HG02623 (cell line): ENCODE results near the gene SLC1A5.

ENCODE experiments used
- ATAC-seq: cut with Tn5 transposase; IDR thresholded peaks from one replicate; pipeline ENCODE4 v1.9.1; 2021; ENCODE audit warnings: moderate library complexity; ENCODE audit not compliant: unreplicated experiment

Gene SLC1A5

GRCh38 chr19:46745030-46745429 is 43.4 kb downstream of the SLC1A5 start:
- ATAC-seq = no peak

DNA sequence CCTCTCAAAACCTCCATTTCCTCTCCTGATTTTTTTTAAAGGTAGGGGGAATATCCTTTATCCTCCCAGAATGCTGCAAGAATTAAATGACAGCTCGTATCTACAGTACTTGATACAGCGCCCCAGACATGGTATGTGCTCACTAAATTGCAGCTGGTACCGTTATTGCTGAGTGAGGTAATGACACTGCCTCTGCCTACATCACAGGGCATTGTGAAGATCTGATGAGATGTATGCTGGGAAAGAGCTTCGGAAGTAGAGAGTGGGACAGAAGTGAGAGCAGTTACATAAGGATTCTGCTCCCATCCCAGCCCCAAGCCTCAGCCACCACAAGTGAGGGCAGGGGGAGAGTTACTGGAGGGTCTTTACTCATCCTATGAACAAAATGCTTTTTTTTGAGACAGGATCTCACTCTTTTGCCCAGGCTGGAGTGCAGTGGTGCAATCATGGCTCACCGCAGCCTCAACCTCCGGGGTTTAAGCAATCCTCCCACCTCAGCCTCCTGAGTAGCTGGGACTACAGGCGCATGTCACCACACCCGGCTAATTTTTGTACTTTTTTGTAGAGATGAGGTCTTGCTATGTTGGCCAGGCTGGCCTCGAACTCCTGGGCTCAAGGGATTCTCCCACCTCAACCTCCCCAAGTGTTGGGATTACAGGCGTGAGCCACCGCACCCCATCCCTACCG is 44.2 kb downstream of the SLC1A5 start:
- no peak for ATAC-seq

DNA sequence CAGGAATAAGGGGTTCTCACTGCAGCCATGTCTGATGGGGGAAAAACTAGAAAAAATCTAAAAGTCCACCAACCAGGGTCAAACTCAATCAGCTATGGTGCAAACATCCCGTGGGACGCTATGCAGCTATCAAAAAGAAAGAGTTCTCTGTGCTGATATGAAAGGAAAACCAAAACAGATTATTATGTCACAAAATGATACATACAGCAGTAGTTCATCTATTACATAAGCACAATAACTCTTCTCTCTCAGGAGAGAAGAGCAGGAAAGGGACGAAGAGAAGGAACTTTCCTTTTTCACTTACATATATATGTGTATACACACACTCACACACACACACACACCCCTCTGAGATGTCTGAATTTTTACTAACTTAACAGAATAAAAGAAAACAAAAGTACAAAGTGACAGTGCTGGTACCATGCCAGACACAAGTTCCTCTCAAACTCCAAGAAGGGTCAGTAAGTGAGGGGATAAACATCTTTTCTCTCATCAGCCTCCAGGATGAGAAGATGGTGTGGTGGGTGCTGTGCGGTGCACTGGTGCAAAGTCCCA is 45.4 kb downstream of the SLC1A5 start:
- no peak for ATAC-seq

DNA sequence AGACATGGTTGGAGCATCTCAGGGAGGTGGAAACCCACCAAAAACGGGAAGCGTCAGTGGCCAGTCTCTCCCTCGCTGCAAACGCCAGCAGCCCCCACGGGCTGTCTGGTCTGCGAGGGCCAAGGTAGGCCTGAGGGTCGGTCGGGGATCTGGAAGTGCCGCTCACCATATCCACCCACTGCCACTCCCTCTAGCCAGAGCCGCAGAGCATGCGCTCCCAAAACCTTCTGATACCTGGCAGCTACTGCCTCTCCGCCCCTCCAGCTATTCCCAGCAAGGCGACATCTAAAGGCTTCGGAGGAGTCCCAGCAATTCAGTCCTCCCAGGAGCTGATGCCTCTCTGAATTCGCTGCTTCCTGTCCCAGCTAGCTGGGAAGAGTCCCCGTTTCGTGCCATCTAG is 46.9 kb downstream of the SLC1A5 start:
- ATAC-seq = no peak

GRCh38 chr19:46739290-46739771 is 49.1 kb downstream of the SLC1A5 start:
- no peak for ATAC-seq

GRCh38 chr19:46737761-46738171 is 50.6 kb downstream of the SLC1A5 start:
- ATAC-seq = no peak

GRCh38 chr19:46737298-46737654 is 51.1 kb downstream of the SLC1A5 start:
- ATAC-seq = no peak

DNA sequence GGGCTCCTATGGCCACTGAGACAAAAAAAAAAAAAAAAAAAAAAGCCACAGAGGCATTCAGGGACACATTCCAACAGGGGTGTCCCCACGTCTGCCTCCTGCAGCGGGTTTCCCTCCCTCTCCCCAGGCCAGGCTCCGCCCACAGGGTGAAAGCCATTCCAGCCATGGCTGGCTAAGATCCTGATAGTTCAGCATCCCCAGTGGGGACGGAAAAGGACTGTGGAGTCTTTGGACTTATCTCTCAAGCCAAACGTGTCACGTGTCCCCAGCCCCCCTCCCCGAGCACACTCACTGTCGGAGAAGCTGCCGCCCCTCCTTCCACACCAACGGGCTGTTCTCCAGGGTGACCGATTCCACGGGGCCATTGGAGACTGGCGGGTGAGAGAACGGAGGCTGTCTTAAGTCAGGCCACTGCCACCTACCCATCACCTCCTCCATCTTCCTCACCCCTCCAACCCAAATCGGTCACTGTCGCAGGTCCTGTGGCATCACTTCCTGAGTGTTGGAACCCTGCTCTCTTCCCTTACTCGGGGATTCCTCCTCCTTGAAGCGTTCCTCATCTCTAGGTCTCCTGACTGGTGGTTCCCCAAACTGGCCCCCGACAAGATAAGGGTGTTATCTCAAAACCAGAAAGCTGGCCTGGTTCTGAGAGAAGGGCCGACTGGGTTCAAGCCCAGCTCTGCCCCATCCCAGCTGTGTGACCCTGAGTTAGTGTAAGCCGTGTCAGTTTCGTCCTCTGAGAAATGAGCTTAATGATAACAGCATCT is 51.7 kb downstream of the SLC1A5 start:
- ATAC-seq = no peak

GRCh38 chr19:46733690-46734292 is 54.6 kb downstream of the SLC1A5 start:
- ATAC-seq = no peak

GRCh38 chr19:46732966-46733689 is 55.3 kb downstream of the SLC1A5 start:
- no peak for ATAC-seq

DNA sequence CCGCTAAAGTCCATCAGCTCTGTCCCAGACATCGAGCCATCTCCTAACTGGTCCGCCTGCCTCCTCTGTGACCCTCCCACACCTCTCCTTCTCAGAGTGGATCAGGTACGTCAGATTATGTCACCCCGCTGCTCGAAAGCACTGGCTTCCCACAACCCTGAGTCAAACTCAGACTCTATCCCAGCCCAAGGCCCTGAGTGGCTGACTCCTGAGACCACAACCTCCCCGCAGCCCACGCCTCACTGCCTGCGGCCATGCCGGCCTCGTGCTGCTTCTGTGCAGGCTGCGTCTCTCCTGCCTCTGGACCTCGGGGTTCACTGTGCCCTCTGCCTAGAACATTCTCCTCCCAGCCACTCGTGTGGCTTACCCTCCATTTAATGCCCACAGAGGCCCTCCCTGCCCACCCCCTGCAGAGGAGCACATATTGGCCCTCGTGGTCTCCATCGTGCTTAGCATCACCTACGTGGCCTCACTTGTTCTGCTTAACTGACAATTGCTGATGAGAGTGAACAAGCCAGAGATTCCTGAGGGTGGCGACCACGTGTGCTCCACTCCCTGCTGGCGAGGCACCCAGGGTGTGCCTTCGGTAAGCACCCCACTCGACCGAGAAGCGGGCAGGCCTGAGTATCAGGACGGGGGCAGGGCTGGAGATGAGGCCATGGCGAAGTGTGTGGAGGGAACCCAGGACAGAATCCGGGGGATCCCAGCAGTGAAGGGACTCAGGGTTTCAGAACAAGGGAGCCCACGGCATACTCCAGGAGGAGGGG is 56.0 kb downstream of the SLC1A5 start:
- no peak for ATAC-seq

DNA sequence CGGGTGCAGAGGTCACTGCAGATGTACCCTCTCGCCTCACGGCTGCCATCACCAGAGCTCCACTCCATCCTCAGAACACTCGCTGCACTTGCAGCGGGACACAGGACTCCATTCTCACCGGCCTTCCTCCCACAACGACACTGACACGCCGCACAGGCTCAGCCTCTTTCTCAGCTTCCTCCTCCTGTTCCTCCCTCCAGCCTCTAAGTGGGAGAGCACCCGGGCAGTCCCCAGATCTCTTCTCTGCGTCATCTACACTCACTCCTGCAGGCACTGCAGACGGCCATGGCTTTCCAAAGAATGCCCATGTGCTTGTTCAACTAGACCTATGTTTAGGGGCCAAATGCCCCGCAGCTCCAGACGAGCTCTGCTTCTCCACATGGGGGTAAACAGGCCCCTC is 56.8 kb downstream of the SLC1A5 start:
- no peak for ATAC-seq

- ATAC-seq = no peak
These were observed 57.3 kb downstream of the SLC1A5 start for GRCh38 chr19:46731007-46731501.

DNA sequence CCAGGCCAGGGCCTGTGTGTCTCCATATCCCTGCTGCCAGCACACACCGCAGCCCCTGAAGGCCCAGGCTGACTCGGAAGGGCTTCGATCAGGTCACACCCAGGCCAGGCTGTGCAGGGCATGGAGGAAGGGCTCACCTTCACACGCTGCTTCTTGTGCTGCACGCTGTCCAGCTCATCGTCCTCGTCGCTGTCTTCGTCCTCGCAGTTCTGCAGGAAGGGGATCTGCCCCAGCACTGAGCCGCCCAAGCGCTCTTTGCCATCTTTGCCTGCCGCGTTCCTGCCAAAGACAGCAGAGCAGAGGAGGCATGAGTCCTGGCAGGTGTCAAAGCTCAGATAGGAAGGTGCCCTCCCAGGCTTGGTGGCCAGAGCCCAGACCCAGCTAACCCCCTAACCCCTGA is 57.8 kb downstream of the SLC1A5 start:
- no peak for ATAC-seq

DNA sequence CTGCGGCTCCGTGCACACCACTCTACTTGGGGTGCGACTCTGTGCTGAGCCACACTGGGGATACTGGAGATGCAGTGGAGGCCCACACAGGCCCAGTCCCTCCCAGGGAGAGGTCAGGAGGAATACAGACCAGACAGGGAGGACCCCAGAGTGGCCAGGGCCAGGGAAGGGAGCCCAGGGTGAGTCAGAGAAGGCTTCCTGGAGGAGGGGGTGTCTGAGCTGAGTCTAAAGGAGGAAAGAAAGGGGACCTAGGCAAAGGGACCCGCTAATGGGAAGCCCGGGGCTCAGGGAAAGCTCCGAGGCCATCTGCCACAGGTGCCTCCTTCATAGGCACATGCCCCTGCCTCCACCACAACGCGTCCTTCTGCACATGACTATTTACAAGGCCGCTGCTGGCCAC is 58.2 kb downstream of the SLC1A5 start:
- ATAC-seq = no peak

DNA sequence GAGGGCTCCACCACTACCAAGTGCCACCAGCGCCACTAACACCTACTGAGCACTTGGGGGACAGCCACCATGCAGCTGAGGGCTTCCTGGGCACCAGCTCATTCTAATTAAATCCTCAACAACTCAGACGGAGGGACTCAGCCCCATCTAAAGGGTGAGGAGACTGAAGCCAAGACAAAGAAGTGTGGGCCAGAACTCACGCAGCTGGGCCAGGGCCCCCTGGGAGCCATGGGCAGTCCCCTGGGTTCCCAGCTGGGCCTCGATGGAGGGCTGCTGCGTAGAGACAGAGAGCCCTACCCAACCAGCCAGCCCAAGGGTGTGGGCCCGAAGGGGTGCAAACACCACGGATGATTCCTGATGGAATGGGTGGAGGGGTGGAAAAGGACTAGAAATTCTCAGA is 58.7 kb downstream of the SLC1A5 start:
- ATAC-seq = no peak

- no peak for ATAC-seq
These were observed 59.6 kb downstream of the SLC1A5 start for GRCh38 chr19:46728693-46729339.

- ATAC-seq = no peak
These were observed 60.2 kb downstream of the SLC1A5 start for GRCh38 chr19:46728208-46728607.

GRCh38 chr19:46727757-46728156 is 60.6 kb downstream of the SLC1A5 start:
- no peak for ATAC-seq
